ENCODE data around the gene SEC16A.

- TF ChIP-seq CTCF (IDR thresholded peaks at IDR 0.05; ENCODE audit: insufficient read depth, low read depth, low read length), result no peak
- TF ChIP-seq EZH2 (IDR thresholded peaks at IDR 0.05; ENCODE audit: insufficient read depth, low read length), result no peak
Measured at GRCh38 chr9:136494012-136494411, 11.2 kb upstream of the SEC16A start.
